Measurements from ENCODE around the gene SPTLC3.

The SPTLC3 gene

DNA sequence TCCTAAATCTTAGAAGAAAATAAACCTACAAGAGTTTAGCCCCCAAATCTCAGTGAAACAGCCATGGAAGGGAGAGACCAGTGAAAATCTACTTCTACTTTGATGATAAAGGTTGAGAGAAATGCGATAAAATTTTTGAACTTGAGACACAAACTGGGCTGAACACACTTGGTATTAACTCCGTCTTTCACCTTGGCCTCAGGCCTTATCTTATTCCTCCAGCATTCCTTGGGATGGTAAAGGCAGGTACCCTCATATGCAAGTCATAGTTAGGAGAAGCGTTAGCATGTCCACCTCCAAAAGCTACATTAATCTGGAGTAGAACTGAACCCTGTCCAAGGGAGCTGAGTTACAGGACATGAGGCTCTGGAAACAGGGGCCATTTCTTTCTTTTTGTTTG, 1.2 kb upstream of the SPTLC3 start:
- no peak overlapping the region for H3K4me3 ChIP-seq (ENCODE audit: low read length)
- no peak for TF ChIP-seq ZNF274 (IDR thresholded peaks at IDR 0.05; ENCODE audit: low read depth, low read length)

DNA sequence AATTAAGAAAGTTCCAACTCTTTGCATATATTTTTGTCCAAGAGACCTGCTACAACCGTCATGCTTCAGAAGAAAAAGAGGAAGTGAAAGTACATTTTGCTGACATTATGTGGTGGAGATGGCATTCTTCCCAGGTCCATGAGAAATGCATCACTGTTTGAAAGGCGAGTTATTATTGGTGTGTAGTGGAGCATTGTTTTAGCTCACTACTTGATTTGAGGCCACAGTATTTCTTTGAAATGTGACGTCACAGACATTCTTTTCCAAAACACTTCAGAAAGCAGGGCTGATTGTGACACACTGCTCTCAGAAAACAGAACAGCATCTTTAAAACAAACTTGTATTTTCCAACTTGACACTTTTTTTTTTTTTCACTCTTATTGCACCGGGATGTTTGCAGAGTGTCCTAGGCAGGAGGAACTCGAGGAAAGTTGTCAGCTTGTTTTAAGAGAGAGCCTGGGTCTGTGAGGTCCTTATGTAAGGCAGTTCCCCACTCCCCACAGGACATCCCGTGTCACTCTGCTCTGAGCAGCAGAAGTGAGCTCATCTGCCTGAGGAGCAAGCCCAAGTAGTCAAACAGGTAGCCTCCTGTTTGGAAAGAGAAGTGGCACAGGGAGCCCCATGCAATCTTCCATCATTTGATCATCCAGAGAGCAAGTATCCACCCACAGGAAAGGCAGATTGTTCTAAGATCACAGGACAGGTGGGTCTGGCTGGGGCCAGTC, 1.1 kb downstream of the SPTLC3 start:
- no peak for TF ChIP-seq ZNF274 (IDR thresholded peaks at IDR 0.05; ENCODE audit: low read depth, low read length)

DNA sequence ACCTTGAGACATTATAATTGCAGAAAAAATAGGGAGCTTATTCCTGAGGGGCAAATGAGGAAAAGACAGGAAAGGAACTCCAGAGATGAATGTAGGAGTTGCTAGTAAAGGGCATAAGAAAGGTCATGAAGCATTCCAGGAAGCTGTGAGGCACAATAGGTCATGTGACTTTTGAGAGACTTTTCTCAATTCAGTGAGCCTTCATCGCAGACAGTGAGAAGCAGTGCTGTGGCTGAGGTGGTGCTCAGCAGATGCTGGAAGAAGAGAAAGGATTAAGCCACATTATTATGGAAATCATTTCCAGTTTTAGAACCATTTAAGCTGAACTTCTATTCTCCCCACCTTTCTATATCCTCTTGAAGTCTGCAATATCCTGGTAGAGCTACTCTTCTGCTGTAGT, 4.1 kb downstream of the SPTLC3 start:
- no peak overlapping the region for H3K4me3 ChIP-seq (ENCODE audit: low read length)
- TF ChIP-seq ZNF274 (IDR thresholded peaks at IDR 0.05; ENCODE audit: low read depth, low read length): no peak

More for the DNA sequence above, 1.1 kb downstream of the SPTLC3 start:
- H3K4me3 ChIP-seq (ENCODE audit: low read length): no peak overlapping the region

DNA sequence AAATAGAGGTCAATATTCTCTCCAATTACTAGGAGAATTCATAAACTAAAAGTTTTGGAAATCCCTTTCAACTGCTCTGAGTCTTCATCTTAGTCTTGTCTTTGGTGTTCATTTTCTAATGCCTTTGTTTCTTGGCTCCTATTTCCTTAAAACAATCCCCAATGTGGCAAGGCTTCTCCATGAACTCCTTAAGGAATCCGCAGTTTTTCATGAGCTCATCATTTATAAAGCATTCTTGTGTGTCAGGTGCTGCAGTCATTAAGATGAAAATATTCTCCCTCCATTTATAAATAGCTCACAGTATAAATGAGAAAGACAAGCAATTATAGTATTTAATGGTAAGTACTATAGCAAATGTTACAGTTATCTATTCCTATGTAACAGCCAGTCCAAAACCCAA, 4.6 kb downstream of the SPTLC3 start:
- no peak for TF ChIP-seq ZNF274 (IDR thresholded peaks at IDR 0.05; ENCODE audit: low read depth, low read length)
- no peak overlapping the region for H3K4me3 ChIP-seq (ENCODE audit: low read length)

DNA sequence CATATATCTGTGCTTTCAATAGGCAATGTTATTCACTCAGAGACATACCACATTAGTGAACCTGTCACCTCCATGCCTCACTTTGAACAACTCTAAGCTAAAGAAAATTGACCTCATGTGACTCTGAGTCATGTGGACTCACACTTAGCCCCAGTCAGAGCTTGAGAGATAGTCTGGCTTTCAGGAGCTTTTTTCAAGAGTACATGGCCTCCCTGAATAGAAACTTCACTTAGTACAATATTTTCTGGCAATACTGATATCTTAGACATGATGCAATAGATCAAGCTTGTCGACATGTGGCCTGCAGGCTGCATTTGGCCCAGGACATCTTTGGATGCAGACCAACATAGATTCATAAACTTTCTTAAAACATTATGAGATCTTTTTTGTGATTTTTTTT, 8.5 kb downstream of the SPTLC3 start:
- no peak overlapping the region for H3K4me3 ChIP-seq (ENCODE audit: low read length)
- TF ChIP-seq ZNF274 (IDR thresholded peaks at IDR 0.05; ENCODE audit: low read depth, low read length): no peak

DNA sequence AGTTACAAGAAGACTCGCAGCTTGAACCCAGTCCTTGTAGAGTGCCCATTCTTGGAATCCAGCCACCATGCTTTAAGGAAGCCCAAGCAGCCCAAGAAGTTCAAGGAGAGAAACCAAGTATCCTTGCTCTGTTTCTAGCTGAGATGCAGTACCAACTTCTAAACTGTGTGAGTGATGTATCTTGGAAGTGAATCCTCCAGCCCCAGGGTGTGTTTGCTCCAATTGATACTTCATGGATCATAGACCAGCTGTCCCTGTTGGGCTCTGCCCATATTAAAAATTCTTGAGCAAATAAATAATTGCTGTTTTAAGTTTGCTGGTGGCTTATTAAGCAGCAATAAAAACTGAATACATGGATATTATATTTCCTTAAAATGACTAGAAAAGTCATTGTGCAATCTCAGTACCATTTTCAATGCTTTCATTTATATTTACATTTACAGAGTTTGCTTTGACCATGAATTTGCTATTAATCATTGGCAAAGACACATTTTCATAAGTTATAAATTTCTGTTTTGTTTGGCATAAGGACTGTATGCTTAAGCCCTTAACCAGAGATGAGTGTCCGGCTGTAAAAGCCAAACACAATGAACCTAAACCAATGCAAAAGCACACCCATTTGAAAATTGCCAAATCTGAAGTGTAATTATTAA, 9.2 kb downstream of the SPTLC3 start:
- no peak overlapping the region for H3K4me3 ChIP-seq (ENCODE audit: low read length)
- TF ChIP-seq ZNF274 (IDR thresholded peaks at IDR 0.05; ENCODE audit: low read depth, low read length): no peak

DNA sequence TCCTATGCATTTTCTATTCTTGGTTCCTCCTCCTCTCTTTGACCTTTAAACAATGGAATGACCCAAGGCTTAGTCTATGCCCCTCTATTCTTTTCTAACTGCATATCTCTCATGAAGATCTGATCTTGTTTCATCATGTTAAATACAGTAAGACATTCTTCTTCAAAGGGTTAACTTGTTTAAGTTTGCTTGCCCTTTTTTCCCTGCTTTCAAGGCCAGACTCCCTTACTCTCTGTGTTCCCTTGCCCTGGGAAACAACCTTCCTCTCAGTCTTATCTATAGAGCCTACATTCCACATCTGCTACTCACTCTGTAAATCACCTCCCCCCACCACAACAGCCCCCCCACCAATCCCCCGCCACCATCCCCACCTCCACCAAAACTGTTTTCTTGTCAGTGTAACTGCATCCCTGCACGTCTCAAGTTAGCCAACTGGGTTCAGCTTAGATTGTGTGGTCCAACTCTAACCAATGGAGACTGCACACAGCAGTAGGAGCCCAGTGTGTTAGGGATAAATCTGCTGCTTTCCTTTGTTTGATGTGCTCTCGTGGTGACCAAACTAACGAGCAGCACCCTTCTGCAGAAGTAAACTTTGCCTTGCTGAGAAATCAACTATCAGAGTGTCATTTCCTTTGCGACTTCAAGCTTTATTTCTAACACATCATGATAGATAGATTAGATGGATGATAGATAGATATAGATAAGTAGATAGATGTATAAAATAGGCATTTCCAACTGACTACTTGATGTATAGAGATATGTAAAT, 12.6 kb downstream of the SPTLC3 start:
- no peak for TF ChIP-seq ZNF274 (IDR thresholded peaks at IDR 0.05; ENCODE audit: low read depth, low read length)
- H3K4me3 ChIP-seq (ENCODE audit: low read length): no peak overlapping the region

DNA sequence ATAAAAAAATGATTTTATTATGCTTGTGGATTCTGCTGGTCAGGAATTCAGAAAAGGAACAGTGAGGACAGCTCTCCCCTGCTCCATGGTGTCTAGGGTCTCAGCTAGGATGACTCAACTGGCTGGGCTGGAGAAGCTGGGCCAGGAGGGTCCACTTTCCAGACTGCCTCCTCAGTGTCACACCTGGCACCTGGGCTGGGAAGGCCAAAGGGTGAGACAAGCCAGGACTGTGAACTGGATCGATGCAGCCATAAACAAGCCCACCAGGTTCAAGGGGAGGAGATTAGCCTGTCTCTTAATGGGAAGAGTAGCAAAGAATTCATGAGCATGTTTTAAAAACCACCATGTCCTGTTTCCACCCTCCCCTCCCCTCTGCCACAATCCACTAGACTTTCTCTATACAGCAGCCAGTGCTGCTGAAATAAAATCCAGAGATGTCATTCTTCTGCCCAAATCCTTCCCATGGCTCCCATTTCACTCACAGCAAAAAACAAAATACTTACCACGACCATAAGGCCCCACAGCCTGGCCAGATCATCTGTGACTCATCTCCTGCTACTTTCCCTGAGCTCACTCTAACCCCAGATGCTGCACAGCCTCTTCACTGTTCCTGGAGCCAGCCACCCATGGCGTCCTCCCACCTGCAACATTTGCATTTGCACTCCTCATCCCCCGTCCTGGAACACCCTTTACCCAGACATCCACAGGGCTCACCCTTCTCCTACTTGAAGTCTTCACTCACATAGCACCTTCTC, 13.8 kb downstream of the SPTLC3 start:
- no peak for TF ChIP-seq ZNF274 (IDR thresholded peaks at IDR 0.05; ENCODE audit: low read depth, low read length)
- H3K4me3 ChIP-seq (ENCODE audit: low read length): no peak overlapping the region

DNA sequence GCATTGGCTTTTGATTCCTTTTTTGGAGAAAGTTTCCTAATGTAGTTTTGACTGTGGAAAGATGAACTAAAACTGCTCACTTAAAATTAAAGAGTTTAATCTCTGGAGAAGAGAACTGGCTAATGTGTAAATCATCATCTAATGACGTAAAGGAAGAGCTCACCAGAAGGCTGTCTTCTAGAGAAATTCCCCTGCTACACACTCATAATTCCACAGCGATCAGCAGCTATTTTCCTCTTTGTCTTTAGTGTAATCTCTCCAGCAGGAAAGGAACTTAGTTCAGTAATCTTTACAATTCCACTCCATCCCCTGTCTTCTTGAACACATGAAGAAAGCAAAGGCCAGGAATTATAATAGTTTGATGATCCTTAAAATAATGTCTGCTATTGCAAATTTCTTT, 15.8 kb downstream of the SPTLC3 start:
- H3K4me3 ChIP-seq (ENCODE audit: low read length): no peak overlapping the region
- no peak for TF ChIP-seq ZNF274 (IDR thresholded peaks at IDR 0.05; ENCODE audit: low read depth, low read length)

DNA sequence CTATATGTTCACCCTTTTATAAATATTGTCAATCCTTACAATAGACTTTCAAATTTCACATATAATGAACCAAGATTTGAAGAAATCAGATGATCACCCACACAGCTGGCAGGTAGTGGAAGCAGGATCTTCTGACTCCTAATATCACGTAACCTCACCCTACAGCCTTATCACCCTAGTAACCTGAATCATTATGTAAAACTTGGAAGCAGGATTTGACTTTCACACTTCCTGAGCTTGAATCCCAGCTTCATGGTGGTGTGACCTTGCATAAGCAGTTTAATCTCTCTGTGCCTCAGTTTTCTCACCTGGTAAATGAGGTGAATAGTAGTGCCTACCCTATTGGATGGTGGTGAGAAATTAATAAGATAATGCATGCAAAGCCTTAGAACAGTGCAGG, 16.4 kb downstream of the SPTLC3 start:
- no peak for TF ChIP-seq ZNF274 (IDR thresholded peaks at IDR 0.05; ENCODE audit: low read depth, low read length)
- no peak overlapping the region for H3K4me3 ChIP-seq (ENCODE audit: low read length)

DNA sequence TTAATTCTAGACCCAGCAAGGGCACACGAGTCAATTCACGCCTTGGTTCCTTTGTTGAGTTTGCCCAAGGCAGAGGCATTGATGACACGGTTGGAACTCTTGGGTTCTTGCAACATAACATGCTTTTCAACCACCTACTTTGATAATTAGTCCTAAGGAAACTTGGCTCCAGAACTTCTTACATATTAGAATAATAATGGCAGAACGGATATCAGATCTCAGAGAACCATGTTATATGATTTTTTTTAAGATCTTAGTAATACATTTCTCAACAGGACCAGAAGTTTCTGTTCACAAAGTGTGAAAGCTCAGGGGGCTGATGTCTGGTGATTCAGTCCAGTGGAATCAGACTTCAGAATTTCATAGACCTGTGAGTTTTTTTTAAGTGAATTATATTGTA, 19.2 kb downstream of the SPTLC3 start:
- no peak for TF ChIP-seq ZNF274 (IDR thresholded peaks at IDR 0.05; ENCODE audit: low read depth, low read length)
- no peak overlapping the region for H3K4me3 ChIP-seq (ENCODE audit: low read length)

DNA sequence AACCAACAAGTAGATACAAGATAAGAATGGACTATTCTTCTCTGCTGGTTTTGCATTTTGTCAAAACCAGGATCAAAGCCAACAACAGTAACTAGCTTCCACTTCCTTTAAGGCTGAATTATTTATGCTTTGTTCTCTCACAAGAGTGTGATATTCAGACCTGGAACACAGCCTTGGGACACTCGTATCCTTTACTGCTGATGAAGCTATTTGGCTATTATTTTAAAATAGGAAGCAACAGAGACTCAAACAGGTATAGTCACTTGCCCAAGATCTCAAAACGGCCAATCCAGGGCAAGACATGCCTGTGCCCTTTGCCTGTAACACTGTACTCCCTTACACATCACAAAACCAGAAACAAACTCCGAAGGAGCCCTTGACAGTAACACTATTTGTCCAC, 19.9 kb downstream of the SPTLC3 start:
- TF ChIP-seq ZNF274 (IDR thresholded peaks at IDR 0.05; ENCODE audit: low read depth, low read length): no peak
- no peak overlapping the region for H3K4me3 ChIP-seq (ENCODE audit: low read length)

DNA sequence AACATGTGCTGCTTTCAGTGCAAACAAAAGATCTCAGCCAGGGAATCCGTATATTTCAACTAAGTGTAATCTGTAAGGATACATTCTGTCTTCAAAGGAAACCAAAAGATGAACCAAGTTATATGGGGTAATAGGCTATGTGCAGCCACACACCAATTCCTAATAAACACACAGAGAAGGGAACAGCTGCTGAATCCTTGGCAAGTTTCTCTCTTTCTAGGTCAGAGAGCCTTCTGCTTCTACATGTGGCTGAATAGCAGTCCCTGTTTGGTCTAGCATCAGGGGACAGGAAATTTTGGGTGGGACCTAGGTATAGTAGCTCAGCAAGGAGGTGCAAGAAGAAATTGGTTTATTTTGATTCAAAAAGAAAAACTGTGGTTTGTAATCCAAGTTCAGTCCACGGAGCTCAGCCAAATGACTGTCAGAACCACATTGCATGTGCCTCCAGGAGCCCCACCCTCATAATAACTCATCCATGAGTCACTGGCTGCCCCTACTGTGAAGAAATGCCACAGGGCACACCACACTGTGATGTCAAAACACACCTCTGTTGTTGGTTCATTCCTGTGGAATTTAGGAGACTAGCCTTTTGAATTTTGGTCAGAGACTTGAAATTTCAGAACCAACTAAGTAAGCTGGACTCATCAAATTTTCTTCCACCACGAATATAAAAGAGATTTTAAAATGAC, 21.1 kb downstream of the SPTLC3 start:
- TF ChIP-seq ZNF274 (IDR thresholded peaks at IDR 0.05; ENCODE audit: low read depth, low read length): no peak
- no peak overlapping the region for H3K4me3 ChIP-seq (ENCODE audit: low read length)

DNA sequence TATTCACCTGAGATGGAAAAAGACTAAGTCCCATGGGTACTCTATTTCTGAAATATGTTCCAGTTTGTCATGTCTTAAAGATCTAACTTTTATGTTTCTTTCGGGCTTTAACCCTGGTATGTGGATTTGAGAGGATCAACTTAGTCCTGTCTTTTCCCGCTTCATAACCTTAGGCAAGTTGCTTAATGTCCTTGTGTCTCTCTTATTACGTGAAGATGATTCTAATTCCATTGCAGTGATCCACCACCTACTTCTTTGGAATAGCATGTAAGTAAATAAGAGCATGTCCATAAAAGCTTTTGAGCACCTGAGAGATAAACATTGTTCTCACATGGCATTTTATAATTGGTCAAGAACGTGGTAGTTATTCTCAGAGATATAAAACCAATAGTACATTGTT, 23.0 kb downstream of the SPTLC3 start:
- TF ChIP-seq ZNF274 (IDR thresholded peaks at IDR 0.05; ENCODE audit: low read depth, low read length): no peak
- H3K4me3 ChIP-seq (ENCODE audit: low read length): no peak overlapping the region

Measured in GM08714 (cell line).